Activated naive CD4-positive, alpha-beta T cell treated with anti-CD3 and anti-CD28 coated beads for 36 hours (primary cell): ENCODE measurements around the gene ANKRD44. TPM values are rescaled to one million over a fixed set of nuclear protein-coding genes. Genes with fewer than 3 reads are reported as not detected.

Source experiments
- CTCF ChIA-PET: fragments of 350-600 bp; sonication (Branson Sonifier 250); formaldehyde crosslinking; loops from one replicate; lab custom pipeline; 2021; ENCODE audit warnings: antibody characterized with exemption; lab: Charles Lee
- DNase-seq: peaks from one replicate; pipeline ENCODE4 v3.0.0-alpha.2; 2020
- H3K27ac Mint-ChIP-seq: one replicate; pipeline ENCODE4 v1.8.0; 2021; ENCODE audit warnings: mild to moderate bottlenecking, mixed read lengths
- H3K27me3 Mint-ChIP-seq: one replicate; pipeline ENCODE4 v1.8.0; 2021; ENCODE audit warnings: low read depth, mixed read lengths
- H3K36me3 Mint-ChIP-seq: one replicate; pipeline ENCODE4 v1.8.0; 2021; ENCODE audit warnings: low read depth, mixed read lengths
- H3K4me1 Mint-ChIP-seq: one replicate; pipeline ENCODE4 v1.8.0; 2021; ENCODE audit warnings: low read depth, mixed read lengths
- H3K4me3 Mint-ChIP-seq: one replicate; pipeline ENCODE4 v1.8.0; 2021; ENCODE audit warnings: mild to moderate bottlenecking, moderate library complexity, mixed read lengths
- H3K9me3 Mint-ChIP-seq: one replicate; pipeline ENCODE4 v1.8.0; 2021; ENCODE audit warnings: mixed read lengths
- intact Hi-C: fragments of 100-400 bp; cut with micrococcal nuclease; formaldehyde crosslinking; loops from one replicate; pipeline ENCODE4 v1.15.1; 2023
- total RNA-seq, 2 experiments: library from RNA; stranded (reverse); gene quantifications; one replicate each; pipeline ENCODE4 v1.2.3, GENCODE V29; 2021

Gene ANKRD44
- total RNA-seq, 2 experiments from 2014 or later, result 87.8 to 101 TPM

DNA sequence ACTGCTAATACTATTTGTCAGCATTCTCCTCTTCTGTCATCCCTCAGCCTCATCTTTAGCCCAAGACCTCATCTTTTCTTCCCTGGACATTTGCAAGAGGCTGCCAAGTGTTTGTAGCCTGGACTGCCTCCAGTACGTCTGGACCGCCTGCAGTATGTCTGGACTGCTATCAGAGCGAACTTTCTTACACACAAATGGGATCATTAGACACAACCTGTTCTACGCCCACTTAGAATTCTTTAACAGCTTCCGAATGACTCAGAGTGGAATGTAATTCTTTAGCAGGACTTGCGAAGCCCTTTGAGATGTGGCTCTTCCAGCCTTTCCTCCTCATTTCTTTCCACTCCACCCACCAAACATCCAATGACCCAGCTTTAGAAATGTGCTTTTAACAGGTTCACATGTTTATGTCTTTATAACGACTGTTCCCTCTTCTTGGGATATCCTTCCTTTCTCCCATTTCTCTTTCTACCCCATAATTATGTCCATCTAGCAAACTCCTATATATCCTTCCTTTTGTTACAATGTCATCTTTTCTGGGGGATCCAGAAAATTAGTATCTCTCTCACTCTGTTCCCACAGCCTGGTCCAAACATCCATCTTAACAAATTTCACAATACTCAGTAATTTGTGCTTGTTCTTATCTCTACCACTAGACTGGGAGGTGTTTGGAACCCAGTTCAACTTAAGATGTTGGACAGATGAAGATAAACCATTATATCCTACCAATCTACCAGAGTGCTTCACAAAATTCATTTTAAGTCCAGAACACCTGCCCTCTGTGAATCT, 212.8 kb downstream of the ANKRD44 start:
- CTCF ChIA-PET, result interaction anchor here (0.6 to 5.0 kb wide), 3 partner anchors 16 to 86 kb away, joined by 3 to 25 read pairs (median 3); no protein-coding TSS in a partner anchor
- Mint-ChIP-seq H3K36me3 (peaks cover 29% of the 10 kb centered on the region), H3K9me3 (no peaks in the 10 kb centered on the region), H3K4me3 (no peak overlapping the region), H3K27ac (no peak overlapping the region), H3K4me1 (peaks cover 12% of the 10 kb centered on the region), H3K27me3 (no peaks in the 10 kb centered on the region)
- intact Hi-C loops, result no loop called here
- no peak for DNase-seq

- H3K27ac Mint-ChIP-seq, result no peak overlapping the region
- CTCF ChIA-PET, result interaction anchor here (0.6 to 5.0 kb wide), 3 partner anchors 17 to 260 kb away, joined by 3 to 25 read pairs (median 3); no protein-coding TSS in a partner anchor
- no peak for DNase-seq
Measured at GRCh38 chr2:197096649-197097048, 213.9 kb downstream of the ANKRD44 start.

GRCh38 chr2:197092431-197092830, 218.1 kb downstream of the ANKRD44 start:
- Mint-ChIP-seq H3K27ac (no peak overlapping the region), H3K4me1 (peaks cover 13% of the 10 kb centered on the region), H3K27me3 (no peaks in the 10 kb centered on the region), H3K4me3 (no peak overlapping the region), H3K9me3 (no peaks in the 10 kb centered on the region), H3K36me3 (peaks cover 25% of the 10 kb centered on the region)
- no peak for DNase-seq
- intact Hi-C loops, result no loop called here
- CTCF ChIA-PET, result interaction anchor here (1.4 kb wide), 1 partner anchor 21 kb away, joined by 6 read pairs; no protein-coding TSS in a partner anchor

More at GRCh38 chr2:197096649-197097048, 213.9 kb downstream of the ANKRD44 start:
- intact Hi-C loops, result no loop called here
- Mint-ChIP-seq H3K4me1 (peaks cover 7% of the 10 kb centered on the region), H3K4me3 (no peak overlapping the region), H3K27me3 (no peaks in the 10 kb centered on the region), H3K36me3 (peaks cover 25% of the 10 kb centered on the region), H3K9me3 (no peaks in the 10 kb centered on the region)

- peaks cover 30% of the 10 kb centered on the region for H3K36me3 Mint-ChIP-seq
- no peaks in the 10 kb centered on the region for H3K9me3 Mint-ChIP-seq
- no peaks in the 10 kb centered on the region for H3K27me3 Mint-ChIP-seq
- intact Hi-C loops, result no loop called here
- no peak for DNase-seq
- H3K27ac Mint-ChIP-seq, result no peak overlapping the region
- H3K4me3 Mint-ChIP-seq, result no peak overlapping the region
- CTCF ChIA-PET, result interaction anchor here (0.6 to 1.4 kb wide), 4 partner anchors 9 to 237 kb away, joined by 3 to 6 read pairs (median 3); no protein-coding TSS in a partner anchor
- peaks cover 15% of the 10 kb centered on the region for H3K4me1 Mint-ChIP-seq
Measured at GRCh38 chr2:197090742-197091367, 219.7 kb downstream of the ANKRD44 start.

- intact Hi-C loops, result no loop called here
- no peak overlapping the region for H3K4me3 Mint-ChIP-seq
- no peaks in the 10 kb centered on the region for H3K27me3 Mint-ChIP-seq
- H3K36me3 Mint-ChIP-seq, result peaks cover 28% of the 10 kb centered on the region
- peak overlapping the region; percentile 1 for H3K27ac Mint-ChIP-seq
- peaks cover 10% of the 10 kb centered on the region for H3K4me1 Mint-ChIP-seq
- H3K9me3 Mint-ChIP-seq, result no peaks in the 10 kb centered on the region
- no peak for DNase-seq
- CTCF ChIA-PET, result interaction anchor here (0.7 to 1.1 kb wide), 2 partner anchors 23 to 212 kb away, joined by 3 read pairs; no protein-coding TSS in a partner anchor
Measured at GRCh38 chr2:197089655-197090054, 220.9 kb downstream of the ANKRD44 start.

- Mint-ChIP-seq H3K4me3 (no peak overlapping the region), H3K27me3 (no peaks in the 10 kb centered on the region), H3K4me1 (peaks cover 8% of the 10 kb centered on the region), H3K27ac (peak overlapping the region; percentile 2), H3K36me3 (peaks cover 35% of the 10 kb centered on the region), H3K9me3 (no peaks in the 10 kb centered on the region)
- no peak for DNase-seq
- intact Hi-C loops, result no loop called here
- CTCF ChIA-PET, result interaction anchor here (1.1 kb wide), 1 partner anchor 24 kb away, joined by 3 read pairs; no protein-coding TSS in a partner anchor
Measured at GRCh38 chr2:197088694-197089093, 221.9 kb downstream of the ANKRD44 start.

GRCh38 chr2:197086500-197086899, 224.1 kb downstream of the ANKRD44 start:
- intact Hi-C loops, result no loop called here
- Mint-ChIP-seq H3K9me3 (no peaks in the 10 kb centered on the region), H3K27me3 (no peaks in the 10 kb centered on the region), H3K4me3 (no peak overlapping the region), H3K36me3 (peaks cover 43% of the 10 kb centered on the region), H3K27ac (peak overlapping the region; percentile 6), H3K4me1 (peaks cover 8% of the 10 kb centered on the region)
- CTCF ChIA-PET, result interaction anchor here (1.3 kb wide), 1 partner anchor 10 kb away, joined by 6 read pairs; no protein-coding TSS in a partner anchor
- no peak for DNase-seq

DNA sequence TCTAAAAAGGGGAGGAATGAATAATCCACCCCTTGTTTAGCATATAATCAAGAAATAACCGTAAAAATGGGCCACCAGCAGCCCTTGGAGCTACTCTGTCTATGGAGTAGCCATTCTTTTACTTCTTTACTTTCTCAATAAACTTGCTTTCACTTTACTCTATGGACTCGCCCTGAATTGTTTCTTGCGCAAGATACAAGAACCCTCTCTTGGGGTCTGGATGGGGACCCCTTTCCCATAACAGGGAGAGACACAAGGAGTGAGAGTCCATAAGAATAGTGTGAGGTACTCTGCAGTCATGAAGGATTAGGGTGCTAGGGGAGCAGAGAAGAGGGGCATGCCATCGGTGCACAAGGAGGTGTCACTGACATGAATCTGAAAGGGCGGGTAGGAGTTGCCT, 224.9 kb downstream of the ANKRD44 start:
- intact Hi-C loops, result no loop called here
- DNase-seq, result no peak
- Mint-ChIP-seq H3K27me3 (no peaks in the 10 kb centered on the region), H3K27ac (no peak overlapping the region), H3K4me3 (no peak overlapping the region), H3K36me3 (peaks cover 45% of the 10 kb centered on the region), H3K4me1 (peaks cover 8% of the 10 kb centered on the region), H3K9me3 (no peaks in the 10 kb centered on the region)
- CTCF ChIA-PET, result no interaction called here

- CTCF ChIA-PET, result interaction anchor here (2.2 kb wide), 1 partner anchor 10 kb away, joined by 6 read pairs; no protein-coding TSS in a partner anchor
- H3K36me3 Mint-ChIP-seq, result peaks cover 55% of the 10 kb centered on the region
- no peak overlapping the region for H3K27ac Mint-ChIP-seq
- H3K27me3 Mint-ChIP-seq, result no peaks in the 10 kb centered on the region
- H3K4me3 Mint-ChIP-seq, result no peak overlapping the region
- intact Hi-C loops, result no loop called here
- H3K9me3 Mint-ChIP-seq, result no peaks in the 10 kb centered on the region
- H3K4me1 Mint-ChIP-seq, result no peaks in the 10 kb centered on the region
- DNase-seq, result no peak
Measured at GRCh38 chr2:197081294-197081693, 229.3 kb downstream of the ANKRD44 start.

DNA sequence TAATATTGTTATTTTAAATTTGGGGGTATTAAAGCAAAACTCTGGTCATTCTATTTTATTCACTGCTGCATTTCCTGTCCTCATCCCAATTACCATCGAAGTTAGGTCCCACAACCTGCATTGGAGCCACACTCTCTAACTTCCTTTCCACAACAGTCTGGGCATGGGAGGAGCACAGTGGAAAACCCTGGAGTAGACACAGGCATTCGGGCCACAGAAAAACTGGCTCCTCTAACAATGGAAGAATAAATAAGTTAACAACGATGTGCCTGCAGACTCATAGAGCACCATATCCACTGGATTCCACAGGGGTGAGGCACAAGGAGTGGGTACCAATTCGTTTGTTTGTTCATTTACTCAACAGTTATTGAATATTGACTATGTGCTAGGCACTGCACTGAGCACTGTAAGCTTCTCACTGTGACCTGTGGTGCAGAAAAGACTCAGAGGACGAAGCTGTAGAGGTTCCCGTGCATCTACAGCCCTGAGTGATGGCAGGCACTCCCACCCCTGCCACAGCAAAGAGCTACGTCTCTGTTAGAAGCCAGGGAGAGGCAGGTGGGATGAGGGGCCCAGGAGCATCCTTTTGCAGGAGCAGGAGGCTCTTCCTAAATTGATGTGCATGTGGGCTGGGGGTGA, 229.9 kb downstream of the ANKRD44 start:
- H3K9me3 Mint-ChIP-seq, result no peaks in the 10 kb centered on the region
- peak overlapping the region; percentile 64 for H3K27ac Mint-ChIP-seq
- CTCF ChIA-PET, result interaction anchor here (2.2 kb wide), 1 partner anchor 10 kb away, joined by 6 read pairs; no protein-coding TSS in a partner anchor
- no peaks in the 10 kb centered on the region for H3K27me3 Mint-ChIP-seq
- H3K4me1 Mint-ChIP-seq, result peaks cover 3% of the 10 kb centered on the region
- H3K36me3 Mint-ChIP-seq, result peaks cover 57% of the 10 kb centered on the region
- no peak for DNase-seq
- intact Hi-C loops, result no loop called here
- H3K4me3 Mint-ChIP-seq, result no peak overlapping the region

GRCh38 chr2:197079832-197080555, 230.6 kb downstream of the ANKRD44 start:
- CTCF ChIA-PET, result no interaction called here
- peaks cover 3% of the 10 kb centered on the region for H3K4me1 Mint-ChIP-seq
- no peaks in the 10 kb centered on the region for H3K27me3 Mint-ChIP-seq
- intact Hi-C loops, result no loop called here
- peaks cover 56% of the 10 kb centered on the region for H3K36me3 Mint-ChIP-seq
- DNase-seq, result no peak
- H3K9me3 Mint-ChIP-seq, result no peaks in the 10 kb centered on the region
- no peak overlapping the region for H3K4me3 Mint-ChIP-seq
- H3K27ac Mint-ChIP-seq, result no peak overlapping the region
